Effector CD4-positive, alpha-beta T cell (primary cell): Measurements from ENCODE around the gene ABCB8.
"Not testable (repeated sequence)": the region's sequence is repeated elsewhere in the genome, so short reads cannot be mapped to it uniquely, and the experiment has no call there.

ENCODE experiments used
- DNase-seq: peaks from one replicate; pipeline ENCODE4 v3.0.0-alpha.2; 2020

Gene ABCB8

DNA sequence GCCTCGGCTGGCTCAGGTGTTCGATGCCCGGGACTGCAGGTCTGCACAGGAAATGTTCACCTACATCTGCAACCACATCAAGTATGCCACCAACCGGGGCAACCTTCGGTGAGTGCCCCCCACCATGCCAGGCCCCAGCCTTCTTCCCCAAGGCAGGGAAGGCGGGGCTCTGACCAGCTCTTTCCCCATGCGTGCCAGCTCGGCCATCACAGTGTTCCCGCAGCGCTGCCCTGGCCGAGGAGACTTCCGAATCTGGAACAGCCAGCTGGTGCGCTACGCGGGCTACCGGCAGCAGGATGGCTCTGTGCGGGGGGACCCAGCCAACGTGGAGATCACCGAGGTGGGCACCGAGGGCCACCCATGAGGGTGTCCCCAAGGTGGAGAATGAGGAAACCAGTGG lies 29.9 kb upstream of the ABCB8 start:
- DNase-seq, result no peak

DNA sequence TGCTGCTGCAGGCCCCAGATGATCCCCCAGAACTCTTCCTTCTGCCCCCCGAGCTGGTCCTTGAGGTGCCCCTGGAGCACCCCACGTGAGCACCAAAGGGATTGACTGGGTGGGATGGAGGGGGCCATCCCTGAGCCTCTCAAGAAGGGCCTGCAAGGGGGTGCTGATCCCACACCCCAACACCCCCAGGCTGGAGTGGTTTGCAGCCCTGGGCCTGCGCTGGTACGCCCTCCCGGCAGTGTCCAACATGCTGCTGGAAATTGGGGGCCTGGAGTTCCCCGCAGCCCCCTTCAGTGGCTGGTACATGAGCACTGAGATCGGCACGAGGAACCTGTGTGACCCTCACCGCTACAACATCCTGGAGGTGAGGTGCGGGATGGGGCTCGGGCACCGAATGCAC lies 29.2 kb upstream of the ABCB8 start:
- no peak for DNase-seq

DNA sequence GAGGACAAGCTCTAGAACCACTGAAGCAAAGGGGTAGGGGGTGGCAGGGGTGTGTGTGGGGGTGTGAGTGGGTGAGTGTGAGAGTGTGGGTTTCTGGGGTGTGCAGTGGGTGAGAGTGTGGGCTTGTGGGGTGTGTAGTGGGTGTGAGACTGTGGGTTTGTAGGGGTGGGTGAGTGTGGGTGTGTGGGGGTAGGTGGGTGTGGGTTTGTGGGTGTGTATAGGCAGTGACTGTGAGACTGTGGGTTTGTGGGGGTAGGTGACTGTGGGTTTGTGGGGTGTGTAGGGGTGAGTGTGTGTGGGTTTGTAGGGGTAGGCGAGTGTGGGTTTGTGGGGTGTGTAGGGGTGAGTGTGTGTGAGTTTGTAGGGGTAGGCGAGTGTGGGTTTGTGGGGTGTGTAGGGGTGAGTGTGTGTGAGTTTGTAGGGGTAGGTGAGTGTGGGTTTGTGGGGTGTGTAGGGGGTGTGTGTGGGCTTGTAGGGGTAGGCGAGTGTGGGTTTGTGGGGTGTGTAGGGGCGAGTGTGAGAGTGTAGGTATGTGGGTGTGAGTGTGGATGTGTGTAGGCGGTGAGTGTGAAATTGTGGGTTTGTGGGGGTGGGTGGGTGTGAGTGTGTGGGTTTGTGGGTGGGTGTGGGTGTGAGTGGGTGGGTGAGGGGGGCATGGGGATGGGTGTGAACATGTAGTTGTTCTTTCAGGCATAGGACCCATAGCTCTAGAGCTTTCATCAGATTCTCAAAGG lies 28.6 kb upstream of the ABCB8 start:
- no peak for DNase-seq

DNA sequence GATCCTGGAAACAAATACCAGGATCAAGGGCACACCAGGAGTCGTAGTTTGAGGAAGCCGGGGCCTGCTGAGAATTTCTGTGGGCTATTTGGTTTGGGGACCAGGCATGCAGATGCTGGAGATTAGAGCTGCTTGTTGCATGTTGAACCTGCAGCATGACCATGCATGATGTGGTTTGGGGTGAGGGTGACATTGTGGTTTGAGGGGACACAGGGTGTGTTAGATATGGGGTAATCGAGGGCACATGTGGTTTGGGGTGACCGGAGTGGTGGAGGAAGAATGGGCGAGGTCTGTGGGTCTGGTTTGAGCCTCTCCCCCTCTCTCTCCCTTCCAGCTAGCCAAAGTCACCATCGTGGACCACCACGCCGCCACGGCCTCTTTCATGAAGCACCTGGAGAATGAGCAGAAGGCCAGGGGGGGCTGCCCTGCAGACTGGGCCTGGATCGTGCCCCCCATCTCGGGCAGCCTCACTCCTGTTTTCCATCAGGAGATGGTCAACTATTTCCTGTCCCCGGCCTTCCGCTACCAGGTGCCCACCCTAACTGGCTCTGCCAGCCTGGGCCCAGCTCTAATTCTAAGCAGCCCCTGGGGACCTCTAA lies 27.3 kb upstream of the ABCB8 start:
- DNase-seq, result no peak

DNA sequence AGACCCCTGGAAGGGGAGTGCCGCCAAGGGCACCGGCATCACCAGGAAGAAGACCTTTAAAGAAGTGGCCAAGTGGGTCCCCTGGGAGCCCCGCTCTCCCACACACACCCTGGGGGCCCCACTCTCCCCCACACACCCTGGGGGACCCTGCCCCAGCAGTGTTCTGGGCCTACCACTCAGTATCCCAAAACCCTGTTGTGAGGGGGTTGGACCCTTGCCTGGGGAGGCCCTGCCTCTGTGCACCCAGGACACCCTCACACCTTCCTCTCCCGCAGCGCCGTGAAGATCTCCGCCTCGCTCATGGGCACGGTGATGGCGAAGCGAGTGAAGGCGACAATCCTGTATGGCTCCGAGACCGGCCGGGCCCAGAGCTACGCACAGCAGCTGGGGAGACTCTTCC lies 26.7 kb upstream of the ABCB8 start:
- no peak for DNase-seq

DNA sequence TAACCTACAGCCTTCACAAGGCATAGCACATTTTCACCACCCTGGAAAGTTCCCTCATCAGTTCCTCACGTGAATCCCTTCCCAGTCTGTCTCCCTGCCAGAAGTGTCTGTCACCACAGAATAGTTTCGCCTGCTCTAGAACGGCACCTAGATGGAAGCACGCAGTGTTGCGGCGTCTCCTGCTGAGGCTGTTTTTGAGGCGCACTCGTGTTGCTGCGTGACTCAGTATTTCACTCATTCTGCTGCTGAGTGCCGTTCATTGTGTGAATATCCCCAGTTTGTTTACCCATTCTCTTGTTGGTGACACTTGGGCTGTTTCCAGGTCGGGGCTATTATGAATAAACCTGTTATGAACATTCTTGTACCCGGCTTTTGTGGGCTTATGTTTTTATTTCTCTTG lies 24.7 kb upstream of the ABCB8 start:
- no peak for DNase-seq

DNA sequence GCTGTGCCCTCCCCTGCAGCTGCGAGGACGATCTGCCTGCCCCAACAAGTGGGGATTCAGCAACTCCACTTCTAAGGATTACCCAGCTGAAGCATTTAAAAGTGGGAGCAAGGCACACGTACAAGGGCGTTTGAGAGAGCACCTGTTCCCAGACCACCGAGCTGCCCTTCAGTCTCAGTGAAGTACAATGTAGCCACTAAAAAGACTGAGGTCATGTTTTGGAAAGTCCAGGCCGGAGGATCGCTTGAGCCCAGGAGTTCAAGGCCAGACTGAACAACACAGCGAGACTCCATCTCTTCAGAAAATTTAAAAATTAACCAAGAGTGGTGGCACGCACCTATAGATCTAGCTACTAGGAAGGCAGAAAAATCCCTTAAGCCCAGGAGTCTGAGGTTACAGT lies 22.7 kb upstream of the ABCB8 start:
- DNase-seq, result no peak

DNA sequence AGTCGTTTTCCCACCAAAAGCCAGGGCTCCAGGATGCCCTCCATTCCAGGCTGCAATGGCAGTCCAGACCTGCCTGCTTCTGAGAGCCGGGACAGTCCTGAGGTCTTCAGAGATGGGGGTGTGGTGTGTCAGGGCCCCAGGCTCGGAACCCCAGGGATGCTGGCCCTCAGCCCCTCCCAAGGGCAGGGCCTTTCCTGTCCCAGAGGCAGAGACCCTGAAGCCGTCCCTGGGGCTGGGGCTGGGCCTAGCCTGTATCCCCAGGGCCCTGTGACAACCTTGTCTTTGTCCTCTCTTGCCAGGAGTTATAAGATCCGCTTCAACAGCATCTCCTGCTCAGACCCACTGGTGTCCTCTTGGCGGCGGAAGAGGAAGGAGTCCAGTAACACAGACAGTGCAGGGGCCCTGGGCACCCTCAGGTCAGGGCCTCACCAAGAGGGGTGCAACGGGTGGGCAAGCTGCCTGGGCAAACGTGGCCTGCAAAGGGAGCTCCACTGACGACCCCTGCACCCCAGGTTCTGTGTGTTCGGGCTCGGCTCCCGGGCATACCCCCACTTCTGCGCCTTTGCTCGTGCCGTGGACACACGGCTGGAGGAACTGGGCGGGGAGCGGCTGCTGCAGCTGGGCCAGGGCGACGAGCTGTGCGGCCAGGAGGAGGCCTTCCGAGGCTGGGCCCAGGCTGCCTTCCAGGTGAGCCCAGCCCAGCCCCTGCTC lies 21.5 kb upstream of the ABCB8 start:
- no peak for DNase-seq

DNA sequence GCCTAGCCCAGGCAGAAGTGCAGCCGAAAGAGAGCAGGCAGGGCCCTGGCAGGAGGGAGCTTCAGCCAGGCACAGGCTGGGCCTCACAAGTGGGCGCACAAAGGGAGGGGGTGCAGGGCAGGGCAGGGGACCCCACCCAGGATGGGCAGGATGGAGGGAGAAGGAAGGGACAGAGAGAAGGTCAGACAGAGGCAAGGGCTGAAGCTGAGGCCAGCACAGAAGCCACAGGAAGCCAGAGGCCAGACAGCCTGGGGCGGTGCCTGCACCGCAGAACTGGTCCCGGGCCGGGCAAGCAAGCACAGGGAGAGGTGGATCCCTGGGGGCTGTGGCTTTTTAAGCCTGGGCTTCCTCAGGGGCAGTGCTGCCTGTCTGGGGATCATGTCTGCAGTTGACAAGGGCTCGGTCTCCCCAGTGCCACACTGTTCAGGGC lies 20.8 kb upstream of the ABCB8 start:
- no peak for DNase-seq

DNA sequence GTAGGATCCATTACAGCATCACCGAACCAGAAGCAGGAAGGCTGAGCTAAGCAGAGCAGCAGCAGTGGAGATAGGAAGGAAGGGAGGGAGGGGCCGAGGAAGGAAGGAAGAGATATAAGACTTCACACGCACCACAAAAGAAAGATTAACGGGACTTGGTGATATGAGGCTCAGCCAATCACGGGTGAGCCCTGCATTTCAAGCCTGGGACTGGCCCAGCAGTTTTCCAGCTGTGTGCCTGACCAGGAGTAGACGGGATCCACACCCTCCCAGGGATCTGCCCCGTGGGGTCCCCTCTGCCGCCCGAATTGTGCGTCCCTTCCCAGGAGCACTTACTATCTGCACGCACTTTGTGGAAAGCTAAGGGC lies 20.1 kb upstream of the ABCB8 start:
- no peak for DNase-seq

DNA sequence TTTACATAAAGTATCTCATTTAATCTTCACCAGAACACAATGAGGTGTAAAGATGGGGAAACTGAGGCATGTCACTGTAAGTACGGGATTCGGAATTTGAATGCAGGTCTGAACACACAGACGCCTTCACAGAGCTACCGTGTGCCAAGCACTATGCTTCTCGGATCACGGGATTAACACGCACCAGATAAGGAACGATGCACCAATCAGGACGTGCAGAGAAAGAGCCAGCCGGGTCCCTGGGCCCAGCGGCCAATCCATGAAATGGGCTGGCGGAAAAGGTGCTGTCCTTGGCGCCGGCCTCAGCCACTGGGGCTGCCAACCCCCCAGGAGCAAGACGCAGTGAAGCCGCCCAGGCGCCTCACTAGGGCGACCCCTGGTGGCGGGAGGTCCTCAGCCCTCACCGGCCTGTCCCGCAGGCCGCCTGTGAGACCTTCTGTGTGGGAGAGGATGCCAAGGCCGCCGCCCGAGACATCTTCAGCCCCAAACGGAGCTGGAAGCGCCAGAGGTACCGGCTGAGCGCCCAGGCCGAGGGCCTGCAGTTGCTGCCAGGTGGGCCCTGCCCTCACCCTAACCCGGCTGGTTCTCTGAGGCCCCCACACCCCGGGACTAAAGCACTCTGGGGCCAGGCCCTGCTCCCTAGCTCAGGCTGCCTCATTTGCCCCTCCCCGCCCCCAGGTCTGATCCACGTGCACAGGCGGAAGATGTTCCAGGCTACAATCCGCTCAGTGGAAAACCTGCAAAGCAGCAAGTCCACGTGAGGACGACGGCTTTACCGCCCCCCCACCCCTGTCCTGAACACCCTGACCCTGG lies 19.5 kb upstream of the ABCB8 start:
- peak; percentile 79 for DNase-seq

DNA sequence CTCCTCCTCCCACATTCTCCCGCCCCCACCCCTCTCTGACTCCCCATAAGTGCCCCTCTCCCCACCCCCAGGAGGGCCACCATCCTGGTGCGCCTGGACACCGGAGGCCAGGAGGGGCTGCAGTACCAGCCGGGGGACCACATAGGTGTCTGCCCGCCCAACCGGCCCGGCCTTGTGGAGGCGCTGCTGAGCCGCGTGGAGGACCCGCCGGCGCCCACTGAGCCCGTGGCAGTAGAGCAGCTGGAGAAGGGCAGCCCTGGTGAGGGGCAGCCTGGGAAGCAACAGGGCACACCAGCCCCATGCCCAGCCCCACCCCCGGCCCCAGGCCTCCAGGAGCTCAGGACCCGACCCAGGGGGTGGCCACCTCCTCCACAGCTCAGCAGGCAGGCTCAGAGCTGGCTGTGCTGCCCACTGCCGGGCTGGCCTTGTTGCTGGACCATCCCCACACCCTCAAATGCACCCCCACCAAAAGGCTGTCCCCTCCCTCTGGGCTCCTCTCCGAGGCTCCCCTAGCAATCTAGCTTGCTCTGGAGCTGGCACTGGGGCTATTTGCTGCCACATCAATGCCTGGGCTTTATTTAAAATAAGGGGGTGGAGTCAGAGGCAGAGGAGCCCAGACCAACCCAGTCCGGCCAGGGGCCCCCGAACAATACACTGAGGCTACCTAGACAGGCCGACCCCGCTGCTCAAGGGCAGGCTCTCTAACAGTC lies 18.8 kb upstream of the ABCB8 start:
- no peak for DNase-seq

DNA sequence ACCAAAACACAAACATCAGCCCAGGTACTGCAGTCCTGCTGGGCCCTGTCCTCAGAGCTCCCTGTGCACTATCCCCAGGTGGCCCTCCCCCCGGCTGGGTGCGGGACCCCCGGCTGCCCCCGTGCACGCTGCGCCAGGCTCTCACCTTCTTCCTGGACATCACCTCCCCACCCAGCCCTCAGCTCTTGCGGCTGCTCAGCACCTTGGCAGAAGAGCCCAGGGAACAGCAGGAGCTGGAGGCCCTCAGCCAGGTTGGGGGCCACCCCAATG lies 18.3 kb upstream of the ABCB8 start:
- DNase-seq, result no peak

DNA sequence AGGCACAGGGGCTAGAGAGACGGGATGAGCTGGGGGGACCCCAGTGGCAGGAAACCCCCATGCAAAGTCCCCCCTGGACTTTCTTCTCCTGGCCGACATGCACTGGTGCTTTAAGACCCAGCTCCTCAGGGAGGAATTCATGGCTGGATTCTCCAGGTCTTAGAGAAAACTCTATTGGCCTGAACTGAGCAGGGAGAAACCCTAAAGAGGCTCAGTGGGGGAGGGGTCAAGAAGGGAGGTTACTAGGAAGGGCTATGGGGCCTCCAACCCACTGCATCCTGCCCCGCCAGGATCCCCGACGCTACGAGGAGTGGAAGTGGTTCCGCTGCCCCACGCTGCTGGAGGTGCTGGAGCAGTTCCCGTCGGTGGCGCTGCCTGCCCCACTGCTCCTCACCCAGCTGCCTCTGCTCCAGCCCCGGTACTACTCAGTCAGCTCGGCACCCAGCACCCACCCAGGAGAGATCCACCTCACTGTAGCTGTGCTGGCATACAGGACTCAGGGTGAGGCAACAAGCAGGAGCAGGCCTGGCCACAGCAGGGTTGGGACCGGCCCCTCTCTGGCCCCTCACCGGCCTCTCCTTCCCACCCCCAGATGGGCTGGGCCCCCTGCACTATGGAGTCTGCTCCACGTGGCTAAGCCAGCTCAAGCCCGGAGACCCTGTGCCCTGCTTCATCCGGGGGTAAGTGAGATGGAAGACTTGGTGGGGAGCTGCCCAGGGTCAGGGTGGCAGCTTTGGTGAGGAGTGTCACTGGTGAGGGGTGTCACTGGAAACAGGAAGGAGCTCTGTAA lies 17.7 kb upstream of the ABCB8 start:
- DNase-seq, result peak; percentile 37

DNA sequence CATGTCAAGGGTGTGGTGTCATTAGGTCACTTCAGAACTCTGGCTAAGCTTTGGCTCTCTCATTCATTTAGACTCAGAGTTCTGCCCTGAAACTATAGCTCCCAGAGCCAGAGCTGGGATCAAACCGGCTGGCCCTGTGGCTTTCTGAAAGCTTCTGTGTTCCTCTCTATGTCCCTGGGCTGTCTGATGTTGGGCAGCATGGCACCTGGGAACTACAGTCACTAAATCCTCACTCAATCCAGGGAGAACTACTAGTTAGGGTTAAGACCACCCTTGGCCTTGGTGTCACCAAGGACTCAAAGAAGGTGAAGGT lies 17.2 kb upstream of the ABCB8 start:
- DNase-seq, result no peak

DNA sequence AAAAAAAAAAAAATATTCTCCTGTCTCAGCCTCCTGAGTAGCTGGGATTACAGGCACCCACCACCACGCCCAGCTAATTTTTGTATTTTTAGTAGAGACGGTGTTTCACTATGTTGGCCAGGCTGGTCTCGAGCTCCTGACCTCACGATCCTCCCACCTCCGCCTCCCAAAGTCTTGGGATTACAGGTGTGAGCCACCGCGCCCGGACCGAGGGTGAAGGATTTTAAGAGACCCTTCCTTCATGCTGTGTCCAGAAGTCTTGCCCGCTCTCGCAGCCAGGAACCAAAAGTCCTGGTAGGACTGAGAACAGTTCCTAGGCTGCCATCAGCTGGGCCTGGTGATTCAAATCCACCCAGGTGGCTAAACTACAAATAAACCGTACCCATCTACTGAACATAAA lies 16.6 kb upstream of the ABCB8 start:
- not testable (repeated sequence) for DNase-seq

DNA sequence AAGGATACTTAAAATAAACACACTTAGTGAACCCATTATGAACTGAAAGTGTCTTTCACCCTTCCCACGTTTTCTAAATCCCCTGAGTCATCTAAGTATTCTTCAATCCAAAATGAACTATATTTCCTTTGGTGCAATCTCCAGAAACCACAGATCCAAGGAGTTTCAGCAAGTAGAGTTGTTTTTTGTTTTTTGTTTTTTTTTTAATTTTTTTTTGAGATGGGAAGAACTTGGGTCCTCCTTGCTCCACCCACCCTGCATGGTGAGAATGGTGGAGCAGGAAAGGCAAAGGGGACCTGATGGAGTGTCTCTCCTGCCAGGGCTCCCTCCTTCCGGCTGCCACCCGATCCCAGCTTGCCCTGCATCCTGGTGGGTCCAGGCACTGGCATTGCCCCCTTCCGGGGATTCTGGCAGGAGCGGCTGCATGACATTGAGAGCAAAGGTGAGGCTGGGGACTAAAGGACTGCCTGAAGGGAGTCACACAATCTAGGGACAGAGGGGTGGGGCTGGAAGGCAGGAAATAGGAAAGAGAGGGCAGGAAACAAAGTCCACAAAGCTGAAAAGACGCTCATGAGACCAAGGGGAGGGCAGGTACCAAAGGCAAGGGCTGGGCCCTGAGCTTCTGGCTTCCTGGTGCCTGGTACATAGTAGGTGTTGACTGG lies 16.1 kb upstream of the ABCB8 start:
- no peak for DNase-seq

DNA sequence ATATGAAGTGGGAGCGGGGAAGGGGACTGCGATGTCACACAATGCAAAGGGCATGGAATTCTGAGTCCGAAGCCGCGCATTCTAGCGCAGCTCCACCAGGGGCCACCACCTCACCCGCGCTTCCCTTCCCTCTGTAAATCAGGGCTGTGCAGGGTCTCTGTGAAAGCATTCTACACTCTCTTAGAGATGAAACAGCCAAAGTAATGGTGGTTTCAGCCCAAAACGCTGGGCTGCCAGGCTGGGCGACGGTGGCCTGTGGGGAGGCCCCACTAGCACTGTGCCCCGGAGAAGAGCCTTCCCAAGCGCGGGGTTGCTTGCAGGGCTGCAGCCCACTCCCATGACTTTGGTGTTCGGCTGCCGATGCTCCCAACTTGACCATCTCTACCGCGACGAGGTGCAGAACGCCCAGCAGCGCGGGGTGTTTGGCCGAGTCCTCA lies 15.3 kb upstream of the ABCB8 start:
- no peak for DNase-seq

DNA sequence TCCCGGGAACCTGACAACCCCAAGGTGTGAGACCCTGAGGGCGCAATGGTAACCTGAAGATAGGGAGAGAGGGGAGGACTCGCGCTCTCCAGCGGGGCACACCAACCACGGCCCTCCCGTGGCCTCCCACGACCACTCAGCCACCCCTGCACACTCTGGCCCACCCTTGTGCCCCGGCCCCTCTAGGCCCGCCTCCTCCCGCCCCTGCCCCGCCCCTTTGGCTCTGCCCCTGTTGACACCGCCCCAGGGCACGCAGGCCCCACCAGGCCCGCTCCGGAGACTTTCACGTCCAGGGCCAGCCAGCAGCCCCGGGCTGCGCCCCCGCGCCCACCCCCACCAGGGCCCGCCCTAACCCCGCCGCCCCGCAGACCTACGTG lies 14.9 kb upstream of the ABCB8 start:
- DNase-seq, result no peak

DNA sequence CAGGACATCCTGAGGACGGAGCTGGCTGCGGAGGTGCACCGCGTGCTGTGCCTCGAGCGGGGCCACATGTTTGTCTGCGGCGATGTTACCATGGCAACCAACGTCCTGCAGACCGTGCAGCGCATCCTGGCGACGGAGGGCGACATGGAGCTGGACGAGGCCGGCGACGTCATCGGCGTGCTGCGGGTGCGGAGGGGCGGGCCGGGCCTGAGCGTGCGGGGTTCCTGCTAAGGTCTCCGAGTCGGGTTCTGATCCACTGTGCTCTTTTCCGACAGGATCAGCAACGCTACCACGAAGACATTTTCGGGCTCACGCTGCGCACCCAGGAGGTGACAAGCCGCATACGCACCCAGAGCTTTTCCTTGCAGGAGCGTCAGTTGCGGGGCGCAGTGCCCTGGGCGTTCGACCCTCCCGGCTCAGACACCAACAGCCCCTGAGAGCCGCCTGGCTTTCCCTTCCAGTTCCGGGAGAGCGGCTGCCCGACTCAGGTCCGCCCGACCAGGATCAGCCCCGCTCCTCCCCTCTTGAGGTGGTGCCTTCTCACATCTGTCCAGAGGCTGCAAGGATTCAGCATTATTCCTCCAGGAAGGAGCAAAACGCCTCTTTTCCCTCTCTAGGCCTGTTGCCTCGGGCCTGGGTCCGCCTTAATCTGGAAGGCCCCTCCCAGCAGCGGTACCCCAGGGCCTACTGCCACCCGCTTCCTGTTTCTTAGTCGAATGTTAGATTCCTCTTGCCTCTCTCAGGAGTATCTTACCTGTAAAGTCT lies 14.3 kb upstream of the ABCB8 start:
- DNase-seq, result peak; percentile 92

DNA sequence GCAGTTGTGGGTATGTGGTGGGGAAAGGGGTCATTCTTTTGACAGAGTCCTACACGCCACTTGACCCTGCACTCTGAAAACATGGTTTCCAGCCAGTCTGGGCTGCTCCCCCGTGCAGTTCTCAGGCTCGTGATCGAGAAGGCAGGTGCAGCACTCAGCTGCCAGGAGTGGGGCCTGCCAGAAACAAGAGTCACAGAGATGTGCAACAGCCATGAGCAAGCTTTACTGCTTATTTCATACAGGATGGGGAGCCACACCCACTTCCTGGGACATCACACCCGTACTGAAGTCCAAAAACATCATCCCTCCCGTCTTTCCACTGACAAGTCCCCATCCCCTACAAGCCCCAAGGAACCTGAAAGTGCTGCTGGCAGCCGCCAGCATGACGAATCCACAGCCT lies 13.3 kb upstream of the ABCB8 start:
- no peak for DNase-seq
